Neural progenitor cell (in vitro differentiated cells): ENCODE measurements around the gene C19orf12.

Experiments
- CTCF ChIP-seq: fragments of 200-600 bp; sonication (generic); IDR thresholded peaks from 2 replicates; pipeline ENCODE4 v1.5.1; 2017; ENCODE audit warnings: antibody characterized with exemption, mild to moderate bottlenecking
- EZH2 ChIP-seq: fragments of 200-600 bp; sonication (generic); IDR thresholded peaks from 2 replicates; pipeline ENCODE4 v1.6.1; 2017; ENCODE audit warnings: antibody characterized with exemption, mild to moderate bottlenecking, moderate library complexity
- EZH2phosphoT487 ChIP-seq: fragments of 200-600 bp; sonication (generic); IDR thresholded peaks from 2 replicates; pipeline ENCODE4 v1.6.1; 2017; ENCODE audit warnings: antibody characterized with exemption

- no peak for TF ChIP-seq CTCF
- TF ChIP-seq EZH2phosphoT487 = no peak
- TF ChIP-seq EZH2 = no peak
These were observed 20.9 kb downstream of the C19orf12 start for GRCh38 chr19:29694161-29694560.
